ENCODE measurements around the gene PYGL.
A peak's percentile ranks its signal among the peaks of the same experiment; 100 is the strongest.
"Not testable (repeated sequence)": the region's sequence is repeated elsewhere in the genome, so short reads cannot be mapped to it uniquely, and the experiment has no call there.

Gene PYGL

GRCh38 chr14:50955373-50956043 is 11.2 kb upstream of the PYGL start:
- peak in 2 of 3 donors; percentile 32 to 58 for DNase-seq (ENCODE audit: low read depth in 2 of 3, low spot score in 1 of 3)

GRCh38 chr14:50954811-50955372 is 10.6 kb upstream of the PYGL start:
- no peak for DNase-seq (ENCODE audit: low read depth in 2 of 3, low spot score in 1 of 3)

- no peak for DNase-seq (ENCODE audit: low read depth in 2 of 3, low spot score in 1 of 3)
Measured at GRCh38 chr14:50953502-50953901, 9.2 kb upstream of the PYGL start.

- no peak for DNase-seq (ENCODE audit: low read depth in 2 of 3, low spot score in 1 of 3)
Measured at GRCh38 chr14:50951032-50951431, 6.7 kb upstream of the PYGL start.

GRCh38 chr14:50948205-50948604 is 3.9 kb upstream of the PYGL start:
- no peak for DNase-seq (ENCODE audit: low read depth in 2 of 3, low spot score in 1 of 3)

- no peak for DNase-seq (ENCODE audit: low read depth in 2 of 3, low spot score in 1 of 3)
Measured at GRCh38 chr14:50947446-50947845, 3.2 kb upstream of the PYGL start.

- DNase-seq (ENCODE audit: low read depth in 2 of 3, low spot score in 1 of 3) = no peak
Measured at GRCh38 chr14:50946234-50946935, 2.1 kb upstream of the PYGL start.

GRCh38 chr14:50944647-50945413 is 547 bp upstream of the PYGL start:
- no peak for DNase-seq (ENCODE audit: low read depth in 2 of 3, low spot score in 1 of 3)

- DNase-seq (ENCODE audit: low read depth in 2 of 3, low spot score in 1 of 3) = no peak
Measured at GRCh38 chr14:50943261-50943942, 881 bp downstream of the PYGL start.

GRCh38 chr14:50941638-50942037 is 2.6 kb downstream of the PYGL start:
- DNase-seq (ENCODE audit: low read depth in 2 of 3, low spot score in 1 of 3) = not testable (repeated sequence)

- DNase-seq (ENCODE audit: low read depth in 2 of 3, low spot score in 1 of 3) = no peak
Measured at GRCh38 chr14:50941151-50941550, 3.1 kb downstream of the PYGL start.

- DNase-seq (ENCODE audit: low read depth in 2 of 3, low spot score in 1 of 3) = no peak
Measured at GRCh38 chr14:50937800-50938199, 6.5 kb downstream of the PYGL start.

- no peak for DNase-seq (ENCODE audit: low read depth in 2 of 3, low spot score in 1 of 3)
Measured at GRCh38 chr14:50937325-50937724, 7.0 kb downstream of the PYGL start.

- DNase-seq (ENCODE audit: low read depth in 2 of 3, low spot score in 1 of 3) = no peak
Measured at GRCh38 chr14:50936882-50937281, 7.4 kb downstream of the PYGL start.

GRCh38 chr14:50936016-50936340 is 8.3 kb downstream of the PYGL start:
- no peak for DNase-seq (ENCODE audit: low read depth in 2 of 3, low spot score in 1 of 3)

GRCh38 chr14:50935126-50936015 is 8.9 kb downstream of the PYGL start:
- DNase-seq (ENCODE audit: low read depth in 2 of 3, low spot score in 1 of 3) = no peak

- DNase-seq (ENCODE audit: low read depth in 2 of 3, low spot score in 1 of 3) = no peak
Measured at GRCh38 chr14:50932592-50933495, 11.4 kb downstream of the PYGL start.

- no peak for DNase-seq (ENCODE audit: low read depth in 2 of 3, low spot score in 1 of 3)
Measured at GRCh38 chr14:50932156-50932555, 12.1 kb downstream of the PYGL start.

GRCh38 chr14:50931559-50931958 is 12.7 kb downstream of the PYGL start:
- no peak for DNase-seq (ENCODE audit: low read depth in 2 of 3, low spot score in 1 of 3)
